ENCODE results near the gene NBEAL2.

The NBEAL2 gene

GRCh38 chr3:47013231-47013630 is 33.8 kb downstream of the NBEAL2 start:
- DNase-seq (ENCODE audit: extremely low spot score) = no peak
- TF ChIP-seq FOXK2 (IDR thresholded peaks at IDR 0.05) (no peak), FOXM1 (IDR thresholded peaks at IDR 0.05; ENCODE audit: borderline replicate concordance) (no peak), BHLHE40 (IDR thresholded peaks at IDR 0.05; ENCODE audit: borderline replicate concordance) (no peak), LEF1 (IDR thresholded peaks at IDR 0.05; ENCODE audit: borderline replicate concordance) (no peak), SP1 (IDR thresholded peaks at IDR 0.05) (no peak), HDGF (IDR thresholded peaks at IDR 0.05; ENCODE audit: borderline replicate concordance) (no peak), ELF4 (IDR thresholded peaks at IDR 0.05) (no peak), L3MBTL2 (conservative IDR thresholded peaks at IDR 0.05) (no peak), SUZ12 (IDR thresholded peaks at IDR 0.05) (no peak), FOXA1 (IDR thresholded peaks at IDR 0.05) (no peak), ZNF384 (IDR thresholded peaks at IDR 0.05) (no peak), ARNT (IDR thresholded peaks at IDR 0.05) (no peak), NFRKB (IDR thresholded peaks at IDR 0.05) (no peak), CTBP1 (IDR thresholded peaks at IDR 0.05; ENCODE audit: borderline replicate concordance) (no peak), TARDBP (IDR thresholded peaks at IDR 0.05) (no peak)
- TF ChIP-seq, protein P1, sequence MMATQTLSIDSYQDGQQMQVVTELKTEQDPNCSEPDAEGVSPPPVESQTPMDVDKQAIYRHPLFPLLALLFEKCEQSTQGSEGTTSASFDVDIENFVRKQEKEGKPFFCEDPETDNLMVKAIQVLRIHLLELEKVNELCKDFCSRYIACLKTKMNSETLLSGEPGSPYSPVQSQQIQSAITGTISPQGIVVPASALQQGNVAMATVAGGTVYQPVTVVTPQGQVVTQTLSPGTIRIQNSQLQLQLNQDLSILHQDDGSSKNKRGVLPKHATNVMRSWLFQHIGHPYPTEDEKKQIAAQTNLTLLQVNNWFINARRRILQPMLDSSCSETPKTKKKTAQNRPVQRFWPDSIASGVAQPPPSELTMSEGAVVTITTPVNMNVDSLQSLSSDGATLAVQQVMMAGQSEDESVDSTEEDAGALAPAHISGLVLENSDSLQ (IDR thresholded peaks at IDR 0.05) = no peak
- POLR2A ChIA-PET = no interaction called here
- CTCF ChIA-PET = interaction anchor here (0.5 to 0.6 kb wide), 2 partner anchors 13 to 221 kb away, joined by 3 read pairs; no protein-coding TSS in a partner anchor

- ChIA-PET POLR2A (no interaction called here), CTCF (no interaction called here)
- DNase-seq (ENCODE audit: extremely low spot score) = no peak
- TF ChIP-seq FOXK2 (IDR thresholded peaks at IDR 0.05) (no peak), SP1 (IDR thresholded peaks at IDR 0.05) (no peak), FOXM1 (IDR thresholded peaks at IDR 0.05; ENCODE audit: borderline replicate concordance) (no peak), HDGF (IDR thresholded peaks at IDR 0.05; ENCODE audit: borderline replicate concordance) (no peak), ARNT (IDR thresholded peaks at IDR 0.05) (no peak), SUZ12 (IDR thresholded peaks at IDR 0.05) (no peak), NFRKB (IDR thresholded peaks at IDR 0.05) (no peak), CTBP1 (IDR thresholded peaks at IDR 0.05; ENCODE audit: borderline replicate concordance) (no peak), L3MBTL2 (conservative IDR thresholded peaks at IDR 0.05) (no peak), BHLHE40 (IDR thresholded peaks at IDR 0.05; ENCODE audit: borderline replicate concordance) (no peak), FOXA1 (IDR thresholded peaks at IDR 0.05) (no peak), ZNF384 (IDR thresholded peaks at IDR 0.05) (no peak), ELF4 (IDR thresholded peaks at IDR 0.05) (no peak)
- TF ChIP-seq, protein P1 (IDR thresholded peaks at IDR 0.05) = no peak
Observed at GRCh38 chr3:47014036-47014435, 34.6 kb downstream of the NBEAL2 start.

DNA sequence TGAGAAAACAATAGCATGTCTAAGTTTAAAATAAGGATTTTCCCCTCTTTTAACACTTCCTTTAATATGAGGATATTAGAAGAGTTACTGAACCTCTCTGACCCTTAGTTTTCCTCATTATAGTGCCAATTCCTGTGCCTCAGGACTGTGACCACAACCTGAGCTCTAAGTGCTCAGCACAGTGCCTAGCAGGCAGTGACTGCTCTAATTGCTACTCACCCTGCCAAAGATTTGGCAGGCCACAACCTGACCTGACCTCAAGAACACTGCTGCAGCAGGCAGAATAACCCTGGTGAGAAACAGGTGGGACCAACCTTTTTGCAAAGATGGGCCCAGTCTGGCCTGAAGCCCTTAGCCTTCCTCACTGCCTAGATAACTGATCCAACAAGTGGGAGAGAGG is 35.7 kb downstream of the NBEAL2 start:
- no peak for DNase-seq (ENCODE audit: extremely low spot score)
- TF ChIP-seq, protein P1 (IDR thresholded peaks at IDR 0.05) = no peak
- TF ChIP-seq FOXK2 (IDR thresholded peaks at IDR 0.05) (no peak), SUZ12 (IDR thresholded peaks at IDR 0.05) (no peak)
- POLR2A ChIA-PET = no interaction called here
- CTCF ChIA-PET = interaction anchor here (1.1 kb wide), 1 partner anchor 17 kb away, joined by 3 read pairs; no protein-coding TSS in a partner anchor

- CTCF ChIA-PET = no interaction called here
- POLR2A ChIA-PET = no interaction called here
- no peak for TF ChIP-seq ZNF384 (IDR thresholded peaks at IDR 0.05)
- no peak for TF ChIP-seq NFRKB (IDR thresholded peaks at IDR 0.05)
- TF ChIP-seq CTBP1 (IDR thresholded peaks at IDR 0.05; ENCODE audit: borderline replicate concordance) = no peak
- TF ChIP-seq L3MBTL2 (conservative IDR thresholded peaks at IDR 0.05) = no peak
- no peak for TF ChIP-seq HDGF (IDR thresholded peaks at IDR 0.05; ENCODE audit: borderline replicate concordance)
- no peak for TF ChIP-seq ARNT (IDR thresholded peaks at IDR 0.05)
- no peak for TF ChIP-seq TARDBP (IDR thresholded peaks at IDR 0.05)
- no peak for TF ChIP-seq ELF4 (IDR thresholded peaks at IDR 0.05)
- TF ChIP-seq, protein P1 (IDR thresholded peaks at IDR 0.05) = no peak
- no peak for TF ChIP-seq FOXM1 (IDR thresholded peaks at IDR 0.05; ENCODE audit: borderline replicate concordance)
- no peak for TF ChIP-seq SP1 (IDR thresholded peaks at IDR 0.05)
- TF ChIP-seq LEF1 (IDR thresholded peaks at IDR 0.05; ENCODE audit: borderline replicate concordance) = no peak
- DNase-seq (ENCODE audit: extremely low spot score) = no peak
Observed at GRCh38 chr3:47016086-47016933, 36.8 kb downstream of the NBEAL2 start.

DNA sequence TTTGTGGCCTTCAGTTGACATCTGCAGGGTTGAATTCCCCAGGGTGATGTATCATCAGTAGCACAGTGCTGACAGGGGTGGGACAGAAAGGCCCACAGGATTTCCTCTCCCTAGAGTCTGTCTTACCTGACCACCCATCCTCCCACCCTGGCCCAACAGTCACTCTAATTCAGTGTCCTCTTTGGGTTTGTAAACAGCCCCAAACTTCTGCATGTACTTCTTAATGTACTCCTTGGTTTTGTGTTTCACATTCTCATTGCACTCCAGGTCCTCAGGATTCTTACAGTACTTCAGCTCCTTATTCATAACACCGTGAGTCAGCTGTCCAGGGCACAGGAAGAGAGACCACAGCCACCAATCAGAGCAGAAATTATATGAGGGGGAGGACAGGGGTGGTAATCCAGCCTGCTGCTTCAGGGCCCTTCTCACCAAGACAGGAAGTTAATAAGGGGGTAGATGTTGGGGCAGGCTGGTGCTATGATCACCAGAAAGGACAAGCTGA is 37.5 kb downstream of the NBEAL2 start:
- POLR2A ChIA-PET = no interaction called here
- CTCF ChIA-PET = no interaction called here
- no peak for DNase-seq (ENCODE audit: extremely low spot score)
- TF ChIP-seq CTBP1 (IDR thresholded peaks at IDR 0.05; ENCODE audit: borderline replicate concordance) (no peak), SUZ12 (IDR thresholded peaks at IDR 0.05) (no peak), LEF1 (IDR thresholded peaks at IDR 0.05; ENCODE audit: borderline replicate concordance) (no peak), NFRKB (IDR thresholded peaks at IDR 0.05) (no peak), FOXK2 (IDR thresholded peaks at IDR 0.05) (no peak), HDGF (IDR thresholded peaks at IDR 0.05; ENCODE audit: borderline replicate concordance) (no peak), TARDBP (IDR thresholded peaks at IDR 0.05) (no peak), FOXA1 (IDR thresholded peaks at IDR 0.05) (no peak), ZNF384 (IDR thresholded peaks at IDR 0.05) (no peak), SP1 (IDR thresholded peaks at IDR 0.05) (no peak), BHLHE40 (IDR thresholded peaks at IDR 0.05; ENCODE audit: borderline replicate concordance) (no peak), FOXM1 (IDR thresholded peaks at IDR 0.05; ENCODE audit: borderline replicate concordance) (no peak), ELF4 (IDR thresholded peaks at IDR 0.05) (no peak), L3MBTL2 (conservative IDR thresholded peaks at IDR 0.05) (no peak), ARNT (IDR thresholded peaks at IDR 0.05) (no peak)

Data from HEK293T (cell line).